ENCODE data around the gene MAP4K4.

Gene MAP4K4

GRCh38 chr2:101692766-101693165 lies 4.7 kb upstream of the MAP4K4 start:
- peak; percentile 49 for DNase-seq (ENCODE audit: low read depth)

- no peak for DNase-seq (ENCODE audit: low read depth)
Measured at GRCh38 chr2:101693991-101694588, 3.4 kb upstream of the MAP4K4 start.

- peak; percentile 27 for DNase-seq (ENCODE audit: low read depth)
Measured at GRCh38 chr2:101696272-101697123, 1.0 kb upstream of the MAP4K4 start.

- DNase-seq (ENCODE audit: low read depth), result peak; percentile 24
Measured at GRCh38 chr2:101698014-101698843, 722 bp downstream of the MAP4K4 start.

GRCh38 chr2:101698844-101699754 lies 1.6 kb downstream of the MAP4K4 start:
- DNase-seq (ENCODE audit: low read depth), result peak; percentile 59

GRCh38 chr2:101699755-101700461 lies 2.4 kb downstream of the MAP4K4 start:
- peak; percentile 41 for DNase-seq (ENCODE audit: low read depth)

GRCh38 chr2:101704046-101704466 lies 6.5 kb downstream of the MAP4K4 start:
- peak; percentile 83 for DNase-seq (ENCODE audit: low read depth)

- DNase-seq (ENCODE audit: low read depth), result peak; percentile 38
Measured at GRCh38 chr2:101704816-101705578, 7.5 kb downstream of the MAP4K4 start.

GRCh38 chr2:101706121-101706818 lies 8.8 kb downstream of the MAP4K4 start:
- DNase-seq (ENCODE audit: low read depth), result no peak

- no peak for DNase-seq (ENCODE audit: low read depth)
Measured at GRCh38 chr2:101706819-101707177, 9.3 kb downstream of the MAP4K4 start.

- DNase-seq (ENCODE audit: low read depth), result no peak
Measured at GRCh38 chr2:101710036-101710435, 12.5 kb downstream of the MAP4K4 start.

- DNase-seq (ENCODE audit: low read depth), result peak; percentile 46
Measured at GRCh38 chr2:101710471-101711318, 13.2 kb downstream of the MAP4K4 start.

- DNase-seq (ENCODE audit: low read depth), result no peak
Measured at GRCh38 chr2:101714118-101714517, 16.6 kb downstream of the MAP4K4 start.

- DNase-seq (ENCODE audit: low read depth), result no peak
Measured at GRCh38 chr2:101717071-101717845, 19.8 kb downstream of the MAP4K4 start.

GRCh38 chr2:101718479-101718878 lies 21.0 kb downstream of the MAP4K4 start:
- no peak for DNase-seq (ENCODE audit: low read depth)

GRCh38 chr2:101718993-101719571 lies 21.6 kb downstream of the MAP4K4 start:
- no peak for DNase-seq (ENCODE audit: low read depth)

GRCh38 chr2:101720732-101721131 lies 23.2 kb downstream of the MAP4K4 start:
- no peak for DNase-seq (ENCODE audit: low read depth)

Data from amniotic epithelial cell (primary cell).